ENCODE measurements around the gene GK. TPM values are rescaled to one million over a fixed set of nuclear protein-coding genes. Genes with fewer than 3 reads are reported as not detected.
"Not testable (repeated sequence)": the region's sequence is repeated elsewhere in the genome, so short reads cannot be mapped to it uniquely, and the experiment has no call there.

The GK gene
- total RNA-seq, 3 donors from 2014 or later, result 25.3 to 53.5 (median 32.2) TPM

DNA sequence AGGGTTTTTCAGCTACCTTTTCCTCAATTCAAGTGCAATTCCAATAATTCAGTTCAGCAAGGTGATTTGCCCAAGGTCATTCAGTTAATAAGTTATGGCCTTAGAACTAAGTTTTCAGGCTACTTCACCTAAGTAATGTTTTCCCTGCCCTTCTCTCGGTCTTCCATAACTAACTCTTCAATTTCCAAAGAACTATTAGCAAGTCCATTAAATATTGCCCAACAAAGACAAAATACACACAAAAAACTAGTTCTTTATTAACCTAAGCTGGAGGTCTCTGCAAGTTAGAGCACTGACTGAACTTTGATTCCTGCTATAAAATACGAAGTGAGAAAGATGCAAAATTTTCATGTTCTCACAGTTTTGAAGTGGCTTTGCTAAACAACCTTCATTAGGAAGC lies 26.8 kb upstream of the GK start:
- Histone ChIP-seq H3K36me3 (ENCODE audit: low read depth) (no peaks in the 10 kb centered on the region), H3K4me3 (no peak overlapping the region), H3K4me1 (ENCODE audit: low read depth) (no peaks in the 10 kb centered on the region), H3K9me3 (no peaks in the 10 kb centered on the region)
- intact Hi-C loops (cut with DNase I, micrococcal nuclease), result no loop called here
- TF ChIP-seq, protein P1, sequence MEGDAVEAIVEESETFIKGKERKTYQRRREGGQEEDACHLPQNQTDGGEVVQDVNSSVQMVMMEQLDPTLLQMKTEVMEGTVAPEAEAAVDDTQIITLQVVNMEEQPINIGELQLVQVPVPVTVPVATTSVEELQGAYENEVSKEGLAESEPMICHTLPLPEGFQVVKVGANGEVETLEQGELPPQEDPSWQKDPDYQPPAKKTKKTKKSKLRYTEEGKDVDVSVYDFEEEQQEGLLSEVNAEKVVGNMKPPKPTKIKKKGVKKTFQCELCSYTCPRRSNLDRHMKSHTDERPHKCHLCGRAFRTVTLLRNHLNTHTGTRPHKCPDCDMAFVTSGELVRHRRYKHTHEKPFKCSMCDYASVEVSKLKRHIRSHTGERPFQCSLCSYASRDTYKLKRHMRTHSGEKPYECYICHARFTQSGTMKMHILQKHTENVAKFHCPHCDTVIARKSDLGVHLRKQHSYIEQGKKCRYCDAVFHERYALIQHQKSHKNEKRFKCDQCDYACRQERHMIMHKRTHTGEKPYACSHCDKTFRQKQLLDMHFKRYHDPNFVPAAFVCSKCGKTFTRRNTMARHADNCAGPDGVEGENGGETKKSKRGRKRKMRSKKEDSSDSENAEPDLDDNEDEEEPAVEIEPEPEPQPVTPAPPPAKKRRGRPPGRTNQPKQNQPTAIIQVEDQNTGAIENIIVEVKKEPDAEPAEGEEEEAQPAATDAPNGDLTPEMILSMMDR (IDR thresholded peaks at IDR 0.05), result no peak
- no peak for DNase-seq
- ATAC-seq, result no peak

DNA sequence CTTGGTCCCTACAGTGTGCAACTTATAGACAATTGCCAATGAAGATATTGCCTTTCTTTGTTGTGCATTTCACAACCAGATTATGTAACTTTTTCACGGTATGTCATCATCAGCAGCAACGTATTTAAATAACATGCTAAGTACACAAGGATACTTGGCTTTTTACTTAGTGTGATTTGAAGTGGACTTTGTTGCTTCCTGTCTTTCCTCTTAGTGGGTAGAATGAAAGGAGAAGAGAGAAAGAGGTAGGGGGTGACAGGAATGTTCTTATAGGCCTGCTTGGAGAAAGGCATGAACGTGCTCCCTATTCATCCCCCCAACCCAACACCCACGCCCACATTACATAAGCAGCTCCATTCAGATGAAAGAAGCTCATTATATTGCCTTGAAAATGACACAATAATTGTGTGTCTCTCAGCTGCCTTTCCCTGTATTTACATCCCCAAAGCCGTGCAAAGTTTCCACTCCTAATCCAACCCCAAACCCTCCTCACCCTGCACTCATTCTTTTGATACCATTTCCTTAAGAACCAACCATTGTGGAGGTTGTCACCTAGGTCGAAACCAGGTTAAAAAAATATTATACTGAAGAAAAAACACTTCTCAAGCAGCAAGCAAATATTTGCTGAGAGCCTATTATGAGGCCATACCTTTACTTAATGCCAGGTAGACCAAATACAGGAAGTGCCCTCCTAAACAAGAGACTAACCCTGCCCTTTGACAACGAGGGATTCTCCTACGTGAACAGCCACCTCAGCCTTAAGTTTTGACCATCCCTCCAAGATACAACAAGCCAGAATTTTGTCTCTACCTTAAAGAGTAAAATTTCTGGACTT lies 25.2 kb upstream of the GK start:
- Histone ChIP-seq H3K4me3 (no peak overlapping the region), H3K36me3 (ENCODE audit: low read depth) (no peaks in the 10 kb centered on the region), H3K4me1 (ENCODE audit: low read depth) (no peaks in the 10 kb centered on the region), H3K9me3 (no peaks in the 10 kb centered on the region)
- intact Hi-C loops (cut with DNase I, micrococcal nuclease), result no loop called here
- peak; percentile 90 for ATAC-seq
- no peak for DNase-seq
- TF ChIP-seq, protein P1 (IDR thresholded peaks at IDR 0.05), result no peak

DNA sequence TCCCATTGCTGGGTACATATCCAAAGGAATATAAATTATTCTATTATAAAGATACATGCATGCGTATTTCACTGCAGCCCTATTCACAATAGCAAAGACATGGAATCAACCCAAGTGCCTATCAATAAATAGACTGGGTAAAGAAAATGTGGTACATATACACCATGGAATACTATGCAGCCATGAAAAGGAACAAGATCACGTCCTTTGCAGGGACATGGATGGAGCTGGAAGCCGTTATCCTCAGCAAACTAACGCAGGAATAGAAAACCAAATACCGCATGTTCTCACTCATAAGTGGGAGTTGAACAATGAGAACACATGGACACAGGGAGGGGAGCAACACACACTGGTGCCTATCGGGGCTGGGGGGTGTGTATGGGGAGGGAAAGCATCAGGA lies 19.2 kb upstream of the GK start:
- H3K9me3 ChIP-seq; intact Hi-C loops (cut with DNase I, micrococcal nuclease); H3K4me1 ChIP-seq (ENCODE audit: low read depth); DNase-seq; ATAC-seq; H3K36me3 ChIP-seq (ENCODE audit: low read depth); H3K4me3 ChIP-seq: not testable (repeated sequence)

DNA sequence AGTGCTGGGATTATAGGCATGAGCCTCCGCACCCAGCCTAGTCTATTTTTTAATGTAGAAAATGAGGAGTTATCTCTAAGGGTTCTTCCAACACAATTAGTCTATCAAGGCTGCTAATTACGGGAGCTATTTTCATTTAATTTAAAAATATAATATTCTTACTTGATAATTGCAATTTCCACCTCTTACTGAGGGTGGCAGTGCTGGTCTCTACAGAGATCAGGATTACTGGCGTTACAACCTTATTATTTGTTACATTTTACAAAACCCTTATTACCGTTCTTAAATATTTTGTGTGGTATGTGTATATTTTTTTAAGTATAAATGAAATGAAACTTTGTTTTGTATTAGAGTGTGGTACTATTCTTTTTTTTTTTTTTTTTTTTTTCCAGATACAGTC lies 17.6 kb upstream of the GK start:
- no peaks in the 10 kb centered on the region for H3K36me3 ChIP-seq (ENCODE audit: low read depth)
- TF ChIP-seq, protein P1 (IDR thresholded peaks at IDR 0.05), result no peak
- DNase-seq, result peak in 1 of 3 donors; percentile 29
- no peaks in the 10 kb centered on the region for H3K9me3 ChIP-seq
- no peak overlapping the region for H3K4me3 ChIP-seq
- no peak for ATAC-seq
- H3K4me1 ChIP-seq (ENCODE audit: low read depth), result no peaks in the 10 kb centered on the region
- intact Hi-C loops (cut with DNase I, micrococcal nuclease), result no loop called here

DNA sequence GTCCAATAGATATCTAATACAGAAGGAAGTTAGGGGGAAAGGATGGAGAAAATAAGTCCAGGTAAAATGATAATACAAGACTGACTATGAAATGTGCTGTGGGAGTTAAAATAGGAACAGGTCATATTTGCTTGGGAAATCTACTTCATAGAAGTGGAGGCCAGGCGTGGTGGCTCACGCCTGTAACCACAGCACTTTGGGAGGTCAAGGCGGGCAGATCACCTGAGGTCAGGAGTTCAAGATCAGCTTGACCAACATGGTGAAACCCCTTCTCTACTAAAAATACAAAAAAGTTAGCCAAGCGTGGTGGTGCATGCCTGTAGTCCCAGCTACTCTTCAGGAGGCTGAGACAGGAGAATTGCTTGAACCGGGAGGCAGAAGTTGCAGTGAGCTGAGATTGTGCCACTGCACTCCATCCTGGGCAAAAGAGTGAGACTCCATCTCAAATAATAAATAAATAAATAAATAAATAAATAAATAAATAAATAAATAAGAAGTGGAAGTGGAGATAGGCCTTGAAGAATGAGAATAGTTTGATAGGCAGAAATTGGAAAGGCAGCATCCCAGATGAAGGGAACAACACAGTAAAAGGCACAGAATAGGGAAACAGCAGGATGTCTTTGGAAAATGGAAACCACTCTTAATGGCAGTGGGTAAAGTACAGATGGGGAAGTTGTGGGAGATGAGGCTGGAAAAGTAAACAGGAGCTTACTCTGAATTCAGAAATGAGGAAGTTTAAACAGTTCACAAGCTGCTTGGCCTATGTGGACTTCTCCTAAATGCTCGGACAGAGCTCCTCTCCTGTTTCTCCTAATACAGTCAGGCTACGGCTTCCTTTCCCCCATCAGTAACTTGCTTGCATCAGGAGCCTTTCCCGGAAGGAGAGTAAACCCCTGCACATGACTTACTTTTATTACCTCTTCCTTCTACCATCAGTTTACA lies 15.1 kb upstream of the GK start:
- TF ChIP-seq, protein P1 (IDR thresholded peaks at IDR 0.05), result no peak
- Histone ChIP-seq H3K9me3 (no peaks in the 10 kb centered on the region), H3K4me1 (ENCODE audit: low read depth) (no peaks in the 10 kb centered on the region), H3K36me3 (ENCODE audit: low read depth) (no peaks in the 10 kb centered on the region), H3K4me3 (no peak overlapping the region)
- intact Hi-C loops (cut with DNase I, micrococcal nuclease), result no loop called here
- ATAC-seq, result peak; percentile 61
- no peak for DNase-seq

DNA sequence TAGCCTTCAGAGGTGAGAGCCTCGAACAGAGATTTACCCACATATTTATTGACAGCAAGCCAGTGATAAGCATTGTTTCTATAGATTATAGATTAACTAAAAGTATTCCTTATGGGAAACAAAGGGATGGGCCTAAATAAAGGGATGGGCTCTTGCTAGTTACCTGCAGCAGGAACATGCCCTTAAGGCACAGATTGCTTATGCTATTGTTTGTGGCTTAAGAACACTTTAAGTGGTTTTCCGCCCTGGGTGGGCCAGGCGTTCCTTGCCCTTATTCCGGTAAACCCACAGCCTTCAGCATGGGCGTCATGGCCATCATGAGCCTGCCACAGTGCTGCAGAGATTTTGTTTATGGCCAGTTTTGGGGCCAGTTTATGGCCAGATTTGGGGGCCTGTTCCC lies 13.5 kb upstream of the GK start:
- H3K36me3 ChIP-seq (ENCODE audit: low read depth); H3K9me3 ChIP-seq; H3K4me3 ChIP-seq; DNase-seq; H3K4me1 ChIP-seq (ENCODE audit: low read depth); ATAC-seq; intact Hi-C loops (cut with DNase I, micrococcal nuclease): not testable (repeated sequence)
